HT-29 (cell line): ENCODE results near the gene FBXO41. TPM values are rescaled to one million over a fixed set of nuclear protein-coding genes. Genes with fewer than 3 reads are reported as not detected.

Experiments used
- DNase-seq: peaks from one replicate; pipeline ENCODE4 v3.0.0-alpha.2; 2015; ENCODE audit warnings: low spot score
- total RNA-seq: library from RNA; depleted of rRNA; stranded (reverse); fragments of >200 nt; shearing (Covaris generic); gene quantifications from 2 replicates; pipeline ENCODE4 v1.2.3, GENCODE V29; 2014

Gene FBXO41
- total RNA-seq, 1 experiment from 2014 or later: 26.8 TPM

DNA sequence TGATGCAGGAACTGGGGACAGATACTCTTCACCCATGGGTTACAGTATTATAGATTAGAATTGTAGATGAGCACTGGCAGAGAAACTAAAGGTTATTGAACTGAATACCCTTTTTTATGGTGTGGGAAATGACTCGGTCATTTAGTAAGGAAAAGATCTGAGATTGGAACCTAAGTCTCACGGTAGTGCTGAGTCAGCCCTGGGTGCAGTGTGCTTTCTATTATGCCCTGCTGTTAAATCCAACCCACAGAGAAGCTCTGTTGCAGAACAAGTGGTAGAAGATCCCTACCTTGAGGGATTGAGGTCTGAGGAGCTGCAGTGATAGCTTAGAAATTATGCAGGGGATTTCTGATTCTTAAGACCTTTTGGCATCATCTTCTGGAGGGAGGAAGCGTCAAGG is 37.4 kb downstream of the FBXO41 start:
- no peak for DNase-seq

DNA sequence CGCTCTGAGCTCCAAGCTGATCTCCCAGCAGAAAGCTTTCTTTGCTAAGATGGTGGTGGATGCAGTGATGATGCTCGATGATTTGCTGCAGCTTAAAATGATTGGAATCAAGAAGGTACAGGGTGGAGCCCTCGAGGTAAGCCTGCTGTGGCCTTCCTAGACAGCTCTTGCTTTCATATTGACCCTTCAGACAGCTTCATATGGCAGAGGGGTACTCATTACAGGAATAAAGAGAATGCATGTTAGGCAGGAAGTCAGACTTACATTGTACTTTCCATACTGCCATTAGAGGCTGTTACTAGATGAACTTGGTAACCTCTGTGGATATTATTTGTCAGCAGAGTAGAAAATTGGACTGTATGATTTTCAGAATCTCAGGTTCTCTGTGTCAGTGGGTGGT is 39.7 kb downstream of the FBXO41 start:
- DNase-seq: no peak

DNA sequence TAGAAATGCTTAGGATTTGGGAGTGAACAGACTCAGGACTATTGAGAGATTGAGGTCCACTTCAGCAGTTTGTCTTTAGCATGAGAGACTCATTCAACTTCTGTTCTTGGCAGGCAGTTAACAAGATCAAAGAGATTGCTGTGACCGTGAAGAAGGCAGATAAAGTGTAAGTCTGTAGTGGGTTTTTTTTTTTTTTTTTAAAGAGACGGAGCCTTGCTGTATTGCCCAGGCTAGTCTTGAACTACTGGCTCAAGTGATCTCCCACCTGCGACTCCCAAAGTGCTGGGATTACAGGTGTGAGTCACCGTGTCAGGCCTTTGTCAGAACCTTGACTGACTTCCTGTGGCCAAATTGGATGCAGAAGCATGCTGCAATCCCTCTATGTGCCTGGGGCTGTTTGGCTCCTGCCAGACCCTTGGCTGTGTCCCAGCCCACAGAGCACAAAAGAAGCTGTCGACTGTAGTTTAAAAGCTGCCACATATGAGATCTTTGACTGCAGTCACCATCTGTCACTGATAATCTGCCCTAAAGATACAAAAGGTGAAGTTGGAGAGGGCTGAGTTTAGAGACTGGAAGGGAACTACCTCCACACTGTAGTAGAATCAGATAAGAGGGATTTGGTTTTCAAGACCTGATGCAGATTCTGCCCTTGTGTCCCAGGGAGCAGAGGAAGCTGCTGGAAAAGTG is 40.3 kb downstream of the FBXO41 start:
- no peak for DNase-seq

DNA sequence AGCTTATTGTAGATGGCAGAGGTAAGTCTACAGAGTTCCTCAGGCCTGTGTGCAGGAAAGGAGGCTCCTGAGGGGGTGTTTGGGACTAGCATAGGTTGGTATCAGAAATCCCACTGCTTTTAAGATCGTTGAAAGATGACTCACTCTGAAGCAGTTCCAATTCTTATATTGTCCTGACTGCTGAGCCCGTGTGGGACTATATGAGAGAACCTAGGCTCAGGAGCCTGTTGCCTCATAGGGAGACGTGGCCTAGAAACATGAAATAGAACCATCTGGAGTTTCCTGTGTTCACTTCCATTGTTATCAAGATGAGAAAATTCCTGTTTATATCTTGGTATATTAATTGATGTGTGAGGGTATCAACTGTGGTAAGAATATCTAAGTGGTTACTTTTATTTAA is 44.5 kb downstream of the FBXO41 start:
- no peak for DNase-seq

DNA sequence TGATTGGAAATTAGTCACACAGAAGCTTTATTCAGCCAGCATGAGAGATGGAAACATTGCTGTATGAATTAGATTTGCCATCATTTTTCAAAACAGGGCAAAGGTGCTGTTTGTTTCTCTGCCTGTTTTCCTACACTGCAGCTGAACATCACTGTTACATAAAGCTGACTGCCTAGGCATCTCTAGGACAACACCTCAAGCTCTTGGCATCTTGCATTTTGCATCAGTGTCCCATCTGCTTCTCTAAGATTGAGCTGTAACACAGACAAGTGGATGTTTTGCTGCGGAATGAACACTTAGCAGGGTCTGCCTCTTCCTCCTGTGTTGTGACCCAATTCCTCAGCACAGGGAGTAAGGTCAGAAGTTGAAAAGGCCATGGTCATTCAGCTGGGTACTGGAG is 45.3 kb downstream of the FBXO41 start:
- no peak for DNase-seq

DNA sequence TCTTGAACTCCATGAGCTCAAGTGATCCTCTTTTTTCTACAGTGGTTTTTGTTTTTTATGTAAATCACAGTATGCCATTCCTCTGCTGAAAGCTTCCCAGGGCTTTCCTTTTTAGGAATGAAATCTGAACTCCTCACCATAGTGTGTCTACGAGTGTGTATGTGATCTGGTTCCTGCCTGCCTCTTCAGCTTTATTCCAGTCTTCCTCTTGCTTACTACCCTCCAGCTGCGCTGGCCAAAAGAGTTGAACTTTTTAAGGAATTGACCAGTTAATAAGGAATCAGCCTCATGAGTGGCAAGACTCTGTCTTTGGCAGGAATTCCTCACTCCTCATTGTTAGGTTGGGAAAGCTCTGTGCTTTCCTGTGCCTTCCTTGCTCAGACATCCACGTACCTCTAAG is 46.1 kb downstream of the FBXO41 start:
- DNase-seq: no peak

DNA sequence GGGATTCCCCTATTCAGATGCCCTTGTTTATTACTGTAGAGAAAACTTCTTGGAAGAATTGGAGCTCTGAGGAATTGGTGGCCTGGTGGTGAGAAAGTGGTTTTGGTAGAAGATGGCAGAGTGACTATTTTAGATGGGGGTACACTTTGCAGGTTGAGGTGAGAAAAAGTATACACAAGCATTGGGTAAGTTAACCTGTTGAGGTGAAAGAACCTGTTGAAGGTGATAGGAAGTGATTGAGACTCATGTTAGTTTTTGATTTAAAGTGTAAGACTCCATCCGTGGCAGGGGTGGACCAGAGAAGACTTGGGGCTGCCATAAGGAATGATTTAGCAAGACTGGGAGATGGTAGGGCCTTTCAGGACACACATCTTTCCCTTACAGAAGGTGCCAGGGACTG is 47.1 kb downstream of the FBXO41 start:
- no peak for DNase-seq

DNA sequence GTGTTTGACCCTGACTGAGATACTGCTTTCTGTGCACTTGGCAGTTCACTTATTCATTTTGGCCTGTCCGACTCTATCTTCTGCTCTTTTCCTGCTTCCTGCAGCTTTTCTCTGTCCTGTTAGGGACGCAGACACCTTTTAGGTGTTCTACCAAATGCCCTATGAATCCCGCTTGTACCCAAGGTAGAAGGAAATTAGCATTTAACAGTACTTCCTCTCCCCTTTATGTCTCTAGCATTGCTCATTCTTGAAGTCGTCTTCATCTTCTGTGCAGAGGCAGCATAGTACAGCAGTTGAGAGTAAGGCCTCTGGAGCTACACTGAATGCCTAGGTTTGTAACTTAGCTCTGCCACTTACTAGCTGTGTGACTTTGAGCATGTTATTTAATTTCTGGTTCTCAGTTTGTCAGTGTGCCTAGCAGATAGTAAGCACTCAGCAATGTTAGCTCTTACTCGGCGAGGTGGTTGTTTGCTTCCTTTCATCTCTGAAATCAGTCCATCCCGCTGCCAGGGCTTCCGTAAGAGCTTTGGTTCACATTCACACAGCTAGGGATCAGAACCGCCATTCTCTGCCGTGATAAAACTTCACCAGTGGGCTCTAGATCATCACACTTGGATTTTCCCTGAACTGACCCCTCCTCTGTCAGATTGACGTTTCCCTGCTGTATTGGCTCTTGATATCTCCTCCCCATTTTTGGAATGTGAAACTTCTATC is 48.8 kb downstream of the FBXO41 start:
- DNase-seq: peak; percentile 1

DNA sequence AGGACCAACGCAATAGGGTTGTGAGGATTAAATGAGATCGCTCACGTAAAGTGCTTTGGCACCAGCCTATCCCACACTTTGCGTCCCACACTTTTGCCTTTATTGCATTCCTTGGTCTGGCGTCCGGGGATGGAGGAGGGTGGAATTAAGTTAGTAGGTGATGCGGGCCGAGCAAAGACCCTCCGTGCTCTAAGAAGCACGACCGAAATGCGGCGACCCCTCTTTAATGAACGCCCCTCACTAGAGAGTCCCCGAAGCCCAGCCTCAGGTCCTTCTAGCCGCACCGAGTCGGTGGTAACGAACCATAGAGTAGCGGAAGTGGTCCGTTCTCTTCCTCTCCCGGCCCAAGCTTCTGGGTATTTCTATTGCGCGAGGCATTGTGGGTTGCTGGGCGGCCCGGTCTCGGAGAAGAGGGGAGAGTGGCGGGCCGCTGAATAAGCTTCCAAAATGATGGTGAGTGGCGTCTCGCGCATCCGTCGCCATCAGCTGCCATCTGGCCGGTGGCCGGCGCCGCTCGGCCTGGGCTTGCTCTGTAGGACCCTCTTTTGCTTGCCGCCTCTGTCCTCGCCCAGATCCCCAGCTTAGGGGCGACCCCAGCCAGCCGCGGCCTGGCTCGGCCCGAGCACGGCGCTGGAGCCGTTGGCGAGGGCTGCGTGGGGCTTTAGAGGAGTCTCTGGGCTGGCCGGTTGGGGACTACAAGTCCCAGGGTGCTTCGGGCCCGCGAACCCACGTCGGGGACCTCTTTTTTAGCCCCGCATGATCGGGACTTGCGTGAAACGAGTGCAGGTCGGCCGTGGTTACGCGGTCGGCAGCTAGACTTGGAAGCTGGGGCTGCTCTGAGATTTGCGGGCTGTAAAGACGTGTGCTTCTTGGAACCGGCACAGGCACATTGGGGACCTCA is 50.1 kb downstream of the FBXO41 start, which contains the start of gene CCT7:
Gene CCT7, plus strand, starts transcription at position 377 of the 901 bp plus-strand sequence. Its CDS starts 71 bp downstream, at position 448.
- peak; percentile 92 for DNase-seq

DNA sequence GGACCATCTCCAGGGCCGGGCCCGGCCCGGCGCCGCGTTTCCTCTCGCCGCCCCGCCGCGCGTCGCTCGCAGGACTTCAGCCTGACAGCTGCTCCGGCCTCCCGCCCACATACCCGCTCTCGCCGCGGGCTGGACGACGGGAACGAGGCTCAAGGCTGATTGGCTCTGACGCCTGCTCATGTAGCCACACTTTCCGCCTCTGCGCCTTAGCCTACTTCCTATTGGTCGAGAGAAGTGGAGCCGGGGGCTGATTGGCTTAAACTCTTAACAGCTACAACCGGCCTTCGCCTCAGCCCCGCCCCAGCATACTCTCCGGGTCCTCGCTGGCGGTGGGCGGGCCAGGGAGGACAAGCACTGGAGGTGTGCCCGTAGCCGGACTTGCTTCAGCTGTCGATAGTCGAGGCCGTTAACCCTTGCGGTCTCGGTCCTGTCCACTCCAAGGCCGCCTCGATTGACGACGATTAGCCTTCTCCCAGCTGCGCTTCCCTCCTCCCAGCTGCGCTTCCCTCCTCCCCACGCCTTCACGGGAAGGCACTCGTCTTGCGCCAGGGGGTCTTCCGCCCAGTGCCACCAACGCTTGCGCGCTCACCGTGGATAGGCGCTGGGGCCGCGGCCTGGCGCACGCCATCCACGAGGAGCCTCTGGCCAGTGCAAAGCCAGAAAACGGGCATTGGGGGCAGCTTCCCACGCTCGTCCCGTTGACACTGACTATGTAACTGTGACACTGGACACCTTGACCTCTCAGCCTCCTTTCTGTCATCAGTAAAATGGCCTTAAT is 50.9 kb downstream of the FBXO41 start, which contains the start of gene PRADC1:
Gene PRADC1, minus strand, starts transcription at position 86 of the 778 bp plus-strand sequence. Its CDS starts 79 bp downstream, at position 7.
- DNase-seq: peak; percentile 98

DNA sequence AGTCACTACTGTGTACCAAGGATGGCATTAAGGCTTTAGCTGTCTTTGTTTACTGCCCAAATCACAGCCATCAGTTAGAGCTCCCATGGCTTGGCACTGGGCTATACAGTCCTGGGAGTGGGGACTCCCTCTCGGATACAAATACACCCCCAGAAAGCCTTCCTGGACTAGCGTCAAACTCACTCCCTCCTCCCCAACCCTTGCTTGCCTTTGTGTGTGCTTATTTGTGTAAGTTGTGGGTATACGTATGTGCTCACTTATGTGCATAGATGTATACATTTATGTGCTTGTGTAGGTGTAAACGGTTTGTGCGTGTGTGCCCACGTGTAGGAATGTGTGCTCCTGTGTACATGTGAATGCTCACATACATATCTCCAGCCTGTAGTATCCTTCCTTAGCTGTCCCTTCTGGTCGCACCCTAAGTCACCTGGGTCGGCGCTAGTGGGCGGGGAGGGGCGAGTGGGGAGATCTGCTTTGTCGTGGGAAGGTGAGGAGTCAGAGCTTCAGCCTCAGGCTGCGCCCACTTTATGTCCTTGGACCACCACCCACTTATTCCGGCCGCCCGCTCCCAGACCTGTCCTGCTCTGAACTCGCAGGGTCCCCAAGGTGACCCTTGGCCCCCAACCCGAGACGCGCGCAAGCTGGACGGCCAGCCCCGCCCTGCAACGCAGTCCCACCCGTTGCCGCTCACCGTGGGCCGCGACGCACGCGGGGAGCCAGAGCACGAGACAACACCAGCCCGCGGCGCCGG is 51.7 kb downstream of the FBXO41 start:
- DNase-seq: peak; percentile 51

DNA sequence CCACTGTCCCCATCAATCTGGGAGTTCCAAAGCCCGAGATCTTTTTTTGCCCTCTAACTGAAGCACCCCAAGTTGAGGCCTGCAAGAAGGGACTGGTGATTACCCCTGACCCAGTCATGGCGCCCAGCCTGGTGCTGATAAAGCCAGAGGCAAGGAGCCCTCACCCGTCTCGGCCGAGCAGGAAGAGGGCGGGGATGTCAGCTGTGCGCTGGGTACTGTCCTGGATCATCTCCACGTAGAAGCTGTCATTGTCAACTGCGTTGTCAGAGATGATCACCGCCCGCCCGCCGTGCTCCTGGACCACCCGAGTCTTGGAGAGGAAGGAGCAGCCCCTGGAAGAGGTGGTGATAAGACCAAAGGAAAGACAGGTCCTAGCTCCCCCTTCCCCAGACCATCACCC is 55.6 kb downstream of the FBXO41 start:
- DNase-seq: no peak

DNA sequence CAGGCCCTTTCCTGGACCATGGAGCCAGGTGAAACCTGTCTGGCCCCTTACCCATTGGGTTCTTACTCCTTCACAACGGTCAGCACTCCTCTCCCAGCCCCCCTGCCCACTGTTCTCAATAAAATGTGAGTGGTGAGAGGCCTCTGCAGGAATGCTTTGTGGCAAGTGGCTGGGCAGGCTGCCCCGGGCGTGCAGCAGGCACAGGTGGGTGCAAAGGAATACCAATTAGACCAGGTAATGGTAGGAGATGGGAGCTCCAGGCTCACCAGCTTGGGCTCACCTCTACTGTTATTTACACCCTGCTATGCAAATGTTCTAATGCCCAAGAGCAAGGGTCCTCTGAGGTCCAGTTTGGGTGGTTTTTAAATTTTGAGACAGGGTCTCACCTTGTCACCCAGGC is 57.2 kb downstream of the FBXO41 start:
- DNase-seq: no peak

DNA sequence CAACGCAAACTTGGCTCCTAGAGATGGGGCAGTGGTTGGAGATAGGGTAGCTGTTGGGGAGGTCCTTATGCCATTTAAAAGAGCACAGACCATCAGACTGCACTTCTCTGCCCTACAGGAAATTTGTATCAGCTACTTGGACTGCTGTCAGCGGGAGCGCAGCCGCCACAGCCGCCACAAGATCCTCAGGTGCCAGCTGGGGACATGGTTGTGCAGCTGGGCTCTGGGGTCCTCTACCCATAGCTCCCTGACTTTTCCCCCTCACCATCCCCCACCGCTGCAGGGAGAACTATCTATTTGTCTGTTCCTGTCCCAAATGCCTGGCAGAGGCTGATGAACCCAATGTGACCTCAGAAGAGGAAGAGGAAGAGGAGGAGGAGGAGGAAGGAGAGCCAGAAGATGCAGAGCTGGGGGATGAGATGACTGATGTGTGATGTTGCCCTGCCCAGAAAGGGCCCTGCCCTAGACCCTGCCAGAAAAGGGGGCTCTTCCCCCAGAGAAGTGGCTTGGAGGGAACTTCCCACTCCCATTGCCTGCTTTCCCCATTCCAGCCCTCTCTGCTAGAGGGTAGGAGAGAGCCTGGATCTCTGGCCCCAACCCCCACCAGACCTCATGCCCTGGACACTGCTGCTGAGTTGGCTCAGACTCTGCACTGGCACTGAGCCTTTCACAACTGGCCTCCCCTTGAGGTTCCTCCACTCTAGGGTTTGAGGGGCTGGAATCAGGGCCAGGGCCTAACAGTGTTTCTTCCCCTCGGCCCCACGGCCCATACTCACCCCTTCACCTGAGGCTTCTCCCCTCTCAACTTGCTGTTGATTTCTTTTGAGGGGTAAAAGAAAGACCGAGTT is 58.5 kb downstream of the FBXO41 start:
- no peak for DNase-seq

DNA sequence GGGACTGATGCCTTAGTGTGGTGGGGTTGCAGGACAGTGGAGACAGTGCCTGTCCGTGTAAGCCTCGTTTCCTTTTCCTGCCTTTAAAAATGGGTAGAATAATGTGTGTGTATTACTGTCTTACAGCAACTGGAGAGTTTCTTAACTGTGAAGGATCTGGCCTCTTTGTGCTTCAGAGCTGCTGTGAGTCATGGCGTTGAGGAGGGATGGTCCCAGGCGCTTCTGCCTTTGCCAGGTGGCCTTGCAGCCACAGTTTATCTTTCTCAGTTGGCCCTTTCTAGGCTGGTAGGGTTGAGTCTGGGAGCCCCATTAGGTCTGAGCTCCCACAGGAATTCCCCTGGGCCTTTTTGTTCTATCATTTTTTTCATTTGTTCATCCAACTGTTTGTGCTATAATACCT is 60.5 kb downstream of the FBXO41 start:
- no peak for DNase-seq

DNA sequence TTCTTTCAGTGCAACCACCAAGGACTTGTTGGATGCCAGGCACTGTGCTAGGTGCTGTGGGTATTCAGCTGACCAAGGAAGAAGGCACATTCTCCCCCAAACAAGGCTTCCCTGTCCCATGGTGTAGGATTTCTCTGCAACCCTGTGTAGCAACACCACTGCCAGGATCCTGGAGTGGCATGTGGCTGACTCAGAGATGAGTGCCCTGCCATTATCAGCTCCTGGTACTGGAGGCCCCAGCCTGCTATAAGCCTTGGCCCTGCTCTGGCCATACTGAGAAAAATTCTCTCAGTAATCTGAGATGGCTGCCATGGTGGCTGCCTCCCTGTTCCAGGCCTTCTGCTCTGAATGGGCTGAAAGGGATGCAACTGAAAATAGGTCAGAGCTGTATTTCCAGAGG is 66.0 kb downstream of the FBXO41 start:
- DNase-seq: no peak

DNA sequence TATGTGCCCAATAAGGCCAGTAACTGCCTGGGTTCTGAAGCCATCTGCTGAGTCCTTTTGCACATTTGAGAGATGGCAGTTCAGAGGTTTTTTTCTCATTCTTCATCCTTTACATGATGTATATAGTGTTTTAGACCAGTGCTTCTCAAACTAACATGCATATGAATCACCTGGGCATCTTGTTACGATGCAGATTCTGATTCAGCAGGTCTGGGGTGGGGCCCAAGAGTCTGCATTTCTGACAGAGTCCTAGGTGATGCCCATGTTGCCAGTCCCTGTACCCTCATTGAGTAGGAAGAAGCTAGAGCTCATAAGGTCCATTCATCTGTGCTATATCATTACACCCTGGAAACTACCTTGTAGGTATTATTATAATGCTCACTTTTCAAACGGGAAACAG is 66.5 kb downstream of the FBXO41 start:
- no peak for DNase-seq

DNA sequence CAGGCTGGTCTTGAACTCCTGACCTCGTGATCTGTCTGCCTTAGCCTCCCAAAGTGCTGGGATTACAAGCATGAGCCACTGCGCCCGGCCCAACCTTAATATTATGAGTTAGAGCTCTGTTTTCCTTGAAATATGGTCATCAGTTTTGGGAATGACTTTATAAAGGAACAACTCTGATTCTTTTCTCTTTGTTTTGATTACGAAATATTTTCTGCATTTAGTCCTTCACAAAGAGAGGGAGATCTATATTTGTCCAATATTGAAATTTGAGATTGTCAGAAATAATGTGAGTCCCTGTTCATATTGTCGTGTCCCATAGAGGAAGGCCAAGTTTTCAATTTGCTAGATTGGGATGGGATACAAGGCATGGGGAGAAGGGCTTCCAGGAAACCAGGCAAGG is 67.1 kb downstream of the FBXO41 start:
- no peak for DNase-seq

DNA sequence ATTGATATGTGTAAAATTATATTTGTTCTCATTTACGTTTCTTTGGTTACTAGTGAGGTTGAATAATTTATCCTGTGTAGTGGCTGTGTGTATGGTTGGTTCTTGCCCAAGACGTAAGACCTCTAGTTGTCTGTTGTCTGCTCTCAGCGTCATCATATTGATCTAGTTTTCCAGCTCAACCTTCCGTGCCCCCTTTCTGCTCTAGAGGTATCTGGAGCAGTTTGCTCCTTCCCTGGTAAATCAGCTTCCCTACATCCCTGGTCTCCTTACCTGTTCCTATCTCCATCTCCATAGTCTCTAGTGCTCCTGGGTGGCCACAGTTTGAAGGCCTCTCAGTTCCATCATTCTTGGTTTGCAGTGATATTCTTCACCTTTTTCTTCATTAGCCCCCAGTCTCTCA is 69.0 kb downstream of the FBXO41 start:
- DNase-seq: no peak
